BLaER1 (cell line): ENCODE data around the gene RGPD4.

ENCODE experiments used
- H3K27ac ChIP-seq: shearing (Covaris generic); formaldehyde crosslinking; 2 replicates; pipeline ENCODE4 v1.8.1; 2022
- H3K27me3 ChIP-seq: shearing (Covaris generic); formaldehyde crosslinking; 2 replicates; pipeline ENCODE4 v1.8.1; 2022
- H3K36me3 ChIP-seq: shearing (Covaris generic); formaldehyde crosslinking; 2 replicates; pipeline ENCODE4 v1.8.1; 2022
- H3K4me1 ChIP-seq: shearing (Covaris generic); formaldehyde crosslinking; 2 replicates; pipeline ENCODE4 v1.8.1; 2022
- H3K4me2 ChIP-seq: shearing (Covaris generic); formaldehyde crosslinking; 2 replicates; pipeline ENCODE4 v1.8.1; 2022
- H3K4me3 ChIP-seq: shearing (Covaris generic); formaldehyde crosslinking; 2 replicates; pipeline ENCODE4 v1.8.1; 2022
- H3K9ac ChIP-seq: shearing (Covaris generic); formaldehyde crosslinking; 2 replicates; pipeline ENCODE4 v1.8.1; 2022
- H3K9me3 ChIP-seq: shearing (Covaris generic); formaldehyde crosslinking; 2 replicates; pipeline ENCODE4 v1.8.1; 2022
- H4K20me1 ChIP-seq: shearing (Covaris generic); formaldehyde crosslinking; 2 replicates; pipeline ENCODE4 v1.8.1; 2022
- Cebpa-rat ChIP-seq: shearing (Covaris generic); IDR thresholded peaks from 2 replicates; pipeline ENCODE4 v1.8.1; 2022

The RGPD4 gene

GRCh38 chr2:107927034-107927534 is 100.4 kb downstream of the RGPD4 start:
- Histone ChIP-seq H3K9me3 (no peaks in the 10 kb centered on the region), H3K27ac (no peak overlapping the region), H3K36me3 (no peaks in the 10 kb centered on the region), H4K20me1 (no peaks in the 10 kb centered on the region), H3K4me3 (no peak overlapping the region), H3K9ac (no peak overlapping the region), H3K4me2 (no peak overlapping the region), H3K27me3 (no peaks in the 10 kb centered on the region), H3K4me1 (no peaks in the 10 kb centered on the region)
- no peak for TF ChIP-seq Cebpa-rat

- TF ChIP-seq Cebpa-rat: no peak
- no peaks in the 10 kb centered on the region for H4K20me1 ChIP-seq
Observed at GRCh38 chr2:107931412-107931811, 104.7 kb downstream of the RGPD4 start.

GRCh38 chr2:107932488-107932887 is 105.8 kb downstream of the RGPD4 start:
- no peak overlapping the region for H3K27ac ChIP-seq
- H4K20me1 ChIP-seq: no peaks in the 10 kb centered on the region
- no peaks in the 10 kb centered on the region for H3K4me1 ChIP-seq
- H3K4me3 ChIP-seq: no peak overlapping the region
- no peak for TF ChIP-seq Cebpa-rat
- no peak overlapping the region for H3K4me2 ChIP-seq
- H3K27me3 ChIP-seq: no peaks in the 10 kb centered on the region
- H3K9me3 ChIP-seq: no peaks in the 10 kb centered on the region
- no peaks in the 10 kb centered on the region for H3K36me3 ChIP-seq
- H3K9ac ChIP-seq: no peak overlapping the region

More at GRCh38 chr2:107931412-107931811, 104.7 kb downstream of the RGPD4 start:
- no peaks in the 10 kb centered on the region for H3K27me3 ChIP-seq
- no peaks in the 10 kb centered on the region for H3K4me1 ChIP-seq
- H3K4me3 ChIP-seq: no peak overlapping the region
- no peaks in the 10 kb centered on the region for H3K36me3 ChIP-seq
- H3K9me3 ChIP-seq: no peaks in the 10 kb centered on the region
- H3K27ac ChIP-seq: no peak overlapping the region
- no peak overlapping the region for H3K4me2 ChIP-seq
- no peak overlapping the region for H3K9ac ChIP-seq

GRCh38 chr2:107932979-107933378 is 106.3 kb downstream of the RGPD4 start:
- H3K36me3 ChIP-seq: no peaks in the 10 kb centered on the region
- H3K4me2 ChIP-seq: no peak overlapping the region
- no peak for TF ChIP-seq Cebpa-rat
- H3K4me3 ChIP-seq: no peak overlapping the region
- H3K9ac ChIP-seq: no peak overlapping the region
- H3K9me3 ChIP-seq: no peaks in the 10 kb centered on the region
- H3K27me3 ChIP-seq: no peaks in the 10 kb centered on the region
- H3K4me1 ChIP-seq: no peaks in the 10 kb centered on the region
- H4K20me1 ChIP-seq: no peaks in the 10 kb centered on the region
- no peak overlapping the region for H3K27ac ChIP-seq

GRCh38 chr2:107936433-107937359 is 110.0 kb downstream of the RGPD4 start:
- H3K9ac ChIP-seq: no peak overlapping the region
- H3K9me3 ChIP-seq: no peaks in the 10 kb centered on the region
- no peaks in the 10 kb centered on the region for H3K27me3 ChIP-seq
- no peaks in the 10 kb centered on the region for H3K4me1 ChIP-seq
- no peak overlapping the region for H3K27ac ChIP-seq
- TF ChIP-seq Cebpa-rat: no peak
- H3K4me3 ChIP-seq: no peak overlapping the region
- H3K36me3 ChIP-seq: no peaks in the 10 kb centered on the region
- no peaks in the 10 kb centered on the region for H4K20me1 ChIP-seq
- no peak overlapping the region for H3K4me2 ChIP-seq
